ENCODE results near the gene PLAAT5.

DNA sequence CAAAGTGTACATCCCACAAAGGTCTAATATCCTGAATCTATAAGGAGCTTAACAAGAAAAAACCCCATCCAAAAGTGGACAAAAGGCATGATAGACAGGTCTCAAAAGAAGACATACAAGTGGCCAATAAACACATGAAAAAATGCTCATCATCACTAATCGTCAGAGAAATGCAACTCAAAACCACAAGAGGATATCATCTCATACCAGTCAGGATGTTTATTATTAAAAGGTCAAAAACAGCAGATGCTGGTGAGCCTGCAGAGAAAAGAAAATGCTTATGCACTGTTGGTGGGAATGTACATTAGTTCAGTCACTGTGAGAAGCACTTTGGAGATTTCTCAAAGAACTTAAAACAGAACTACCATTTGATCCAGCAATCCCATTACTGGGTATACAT, 27.6 kb upstream of the PLAAT5 start:
- TF ChIP-seq PHF21A (CRISPR knock-in tag; IDR thresholded peaks at IDR 0.05) (no peak), NCOA1 (CRISPR knock-in tag; IDR thresholded peaks at IDR 0.05) (no peak), MAX (IDR thresholded peaks at IDR 0.05) (no peak), ZNF225 (CRISPR knock-in tag; IDR thresholded peaks at IDR 0.05) (no peak), ZNF549 (CRISPR knock-in tag; IDR thresholded peaks at IDR 0.05) (no peak)
- TF ChIP-seq, protein P1, sequence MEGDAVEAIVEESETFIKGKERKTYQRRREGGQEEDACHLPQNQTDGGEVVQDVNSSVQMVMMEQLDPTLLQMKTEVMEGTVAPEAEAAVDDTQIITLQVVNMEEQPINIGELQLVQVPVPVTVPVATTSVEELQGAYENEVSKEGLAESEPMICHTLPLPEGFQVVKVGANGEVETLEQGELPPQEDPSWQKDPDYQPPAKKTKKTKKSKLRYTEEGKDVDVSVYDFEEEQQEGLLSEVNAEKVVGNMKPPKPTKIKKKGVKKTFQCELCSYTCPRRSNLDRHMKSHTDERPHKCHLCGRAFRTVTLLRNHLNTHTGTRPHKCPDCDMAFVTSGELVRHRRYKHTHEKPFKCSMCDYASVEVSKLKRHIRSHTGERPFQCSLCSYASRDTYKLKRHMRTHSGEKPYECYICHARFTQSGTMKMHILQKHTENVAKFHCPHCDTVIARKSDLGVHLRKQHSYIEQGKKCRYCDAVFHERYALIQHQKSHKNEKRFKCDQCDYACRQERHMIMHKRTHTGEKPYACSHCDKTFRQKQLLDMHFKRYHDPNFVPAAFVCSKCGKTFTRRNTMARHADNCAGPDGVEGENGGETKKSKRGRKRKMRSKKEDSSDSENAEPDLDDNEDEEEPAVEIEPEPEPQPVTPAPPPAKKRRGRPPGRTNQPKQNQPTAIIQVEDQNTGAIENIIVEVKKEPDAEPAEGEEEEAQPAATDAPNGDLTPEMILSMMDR (CRISPR knock-in tag; IDR thresholded peaks at IDR 0.05), result no peak
- TF ChIP-seq, protein P2, sequence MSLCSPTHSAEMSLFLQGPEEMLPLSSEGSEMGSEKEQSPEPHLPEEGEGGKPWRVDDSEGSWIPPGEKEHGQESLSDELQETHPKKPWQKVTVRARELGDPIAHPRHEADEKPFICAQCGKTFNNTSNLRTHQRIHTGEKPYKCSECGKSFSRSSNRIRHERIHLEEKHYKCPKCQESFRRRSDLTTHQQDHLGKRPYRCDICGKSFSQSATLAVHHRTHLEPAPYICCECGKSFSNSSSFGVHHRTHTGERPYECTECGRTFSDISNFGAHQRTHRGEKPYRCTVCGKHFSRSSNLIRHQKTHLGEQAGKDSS (CRISPR knock-in tag; IDR thresholded peaks at IDR 0.05; ENCODE audit: borderline replicate concordance, low read depth), result no peak

All from HepG2 (cell line).